VCaP (cell line): Measurements from ENCODE around the gene CLSTN2.

ENCODE experiments used
- H3K27ac ChIP-seq: fragments of 450-650 bp; 2 replicates; pipeline ENCODE4 v1.5.1; 2017
- TF ChIP-seq, protein P1 (sequence below): fragments of 450-650 bp; conservative IDR thresholded peaks from 2 replicates; pipeline ENCODE4 v1.5.1; 2017; ENCODE audit warnings: mild to moderate bottlenecking, moderate library complexity

The CLSTN2 gene

DNA sequence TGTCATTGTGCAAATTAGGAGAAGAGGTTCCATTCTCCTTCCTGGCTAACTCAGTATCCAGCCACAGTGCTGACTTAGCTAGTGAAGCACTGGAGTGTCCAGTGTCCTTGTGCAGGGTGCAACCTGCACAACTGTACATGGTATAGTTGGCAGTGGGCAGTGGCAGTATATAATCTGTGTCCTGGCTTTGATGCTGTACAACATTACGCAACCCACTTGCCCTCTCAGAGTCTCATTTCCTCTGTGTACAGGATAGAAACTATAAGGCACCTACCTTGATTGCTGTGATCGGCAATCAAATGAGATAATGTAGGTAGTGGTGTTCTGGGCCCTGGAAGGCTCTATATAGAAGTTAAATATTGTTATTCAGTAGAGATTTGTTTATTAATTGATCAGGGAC lies 333.6 kb downstream of the CLSTN2 start:
- TF ChIP-seq, protein P1, sequence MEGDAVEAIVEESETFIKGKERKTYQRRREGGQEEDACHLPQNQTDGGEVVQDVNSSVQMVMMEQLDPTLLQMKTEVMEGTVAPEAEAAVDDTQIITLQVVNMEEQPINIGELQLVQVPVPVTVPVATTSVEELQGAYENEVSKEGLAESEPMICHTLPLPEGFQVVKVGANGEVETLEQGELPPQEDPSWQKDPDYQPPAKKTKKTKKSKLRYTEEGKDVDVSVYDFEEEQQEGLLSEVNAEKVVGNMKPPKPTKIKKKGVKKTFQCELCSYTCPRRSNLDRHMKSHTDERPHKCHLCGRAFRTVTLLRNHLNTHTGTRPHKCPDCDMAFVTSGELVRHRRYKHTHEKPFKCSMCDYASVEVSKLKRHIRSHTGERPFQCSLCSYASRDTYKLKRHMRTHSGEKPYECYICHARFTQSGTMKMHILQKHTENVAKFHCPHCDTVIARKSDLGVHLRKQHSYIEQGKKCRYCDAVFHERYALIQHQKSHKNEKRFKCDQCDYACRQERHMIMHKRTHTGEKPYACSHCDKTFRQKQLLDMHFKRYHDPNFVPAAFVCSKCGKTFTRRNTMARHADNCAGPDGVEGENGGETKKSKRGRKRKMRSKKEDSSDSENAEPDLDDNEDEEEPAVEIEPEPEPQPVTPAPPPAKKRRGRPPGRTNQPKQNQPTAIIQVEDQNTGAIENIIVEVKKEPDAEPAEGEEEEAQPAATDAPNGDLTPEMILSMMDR = no peak

DNA sequence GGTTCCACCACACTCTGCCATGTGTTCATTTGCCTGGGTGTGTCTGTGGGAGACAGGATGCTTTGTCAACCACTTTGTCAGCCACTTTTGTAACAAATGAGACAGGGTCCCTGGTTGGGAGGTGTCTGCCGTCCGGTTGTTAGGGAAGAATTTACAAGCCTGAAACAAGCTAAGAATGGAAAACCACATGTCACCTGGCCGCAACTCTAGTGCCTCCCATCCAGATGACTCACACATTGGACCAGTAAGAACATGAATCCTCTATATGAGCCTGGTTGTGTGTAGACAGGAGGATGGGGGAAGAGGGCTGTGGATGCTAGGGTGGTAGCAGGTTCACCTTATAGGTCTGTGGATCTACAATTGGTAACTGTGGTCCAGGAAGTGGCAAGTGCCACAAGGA lies 335.3 kb downstream of the CLSTN2 start:
- TF ChIP-seq, protein P1 = no peak
- H3K27ac ChIP-seq = no peak overlapping the region

More for the DNA sequence above, 333.6 kb downstream of the CLSTN2 start:
- peak overlapping the region; percentile 51 for H3K27ac ChIP-seq

DNA sequence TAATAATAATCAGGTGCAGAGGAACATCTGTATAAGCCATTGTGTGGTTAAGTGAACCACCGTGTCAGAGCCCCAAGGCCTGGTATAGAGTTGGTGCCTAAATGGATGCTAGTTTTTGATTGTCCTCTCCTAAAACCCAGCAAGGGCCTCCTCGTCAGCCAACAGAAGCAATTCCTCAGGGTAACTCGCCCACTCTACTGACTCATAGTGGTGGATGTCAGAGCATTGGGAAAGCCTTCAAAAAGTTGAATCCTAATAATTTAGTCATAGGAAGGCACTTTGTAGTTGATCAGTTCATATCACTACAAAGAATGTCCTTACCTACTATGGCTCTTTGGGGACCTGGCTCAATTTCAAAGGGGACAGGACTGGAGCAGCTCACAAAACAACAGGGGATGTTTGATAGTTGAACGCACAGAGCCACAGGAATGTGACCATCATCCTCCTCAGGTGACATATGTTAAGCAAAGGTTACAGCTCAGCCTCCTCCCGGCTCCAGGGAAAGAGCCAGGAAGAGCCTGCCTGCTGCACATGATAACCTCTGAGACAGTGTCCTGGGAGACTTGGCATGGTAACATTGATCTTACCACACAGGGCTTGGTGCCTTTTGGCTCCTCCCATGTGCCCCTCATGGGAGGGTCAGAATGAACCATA lies 338.7 kb downstream of the CLSTN2 start:
- TF ChIP-seq, protein P1 = no peak
- H3K27ac ChIP-seq = no peak overlapping the region

DNA sequence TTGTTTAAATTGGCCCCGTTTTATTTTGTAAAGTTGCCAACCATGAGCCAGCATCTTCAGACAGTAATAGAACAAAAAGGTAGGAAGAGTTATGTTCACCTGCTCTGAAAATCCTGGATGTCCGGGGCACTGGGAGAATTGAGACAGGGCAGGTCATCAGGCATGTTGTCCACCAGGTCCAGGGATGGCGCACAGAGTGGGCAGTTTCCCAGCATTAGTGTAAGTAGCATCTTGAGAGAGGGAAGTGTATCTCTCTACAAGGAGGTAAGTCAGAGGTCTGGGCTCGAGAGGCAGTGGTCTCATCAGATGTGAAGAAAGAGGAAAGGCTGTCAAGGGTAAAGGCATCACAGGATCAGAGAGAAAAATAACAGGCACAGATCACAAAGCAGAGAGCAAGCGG lies 339.4 kb downstream of the CLSTN2 start:
- H3K27ac ChIP-seq = no peak overlapping the region
- TF ChIP-seq, protein P1 = no peak

DNA sequence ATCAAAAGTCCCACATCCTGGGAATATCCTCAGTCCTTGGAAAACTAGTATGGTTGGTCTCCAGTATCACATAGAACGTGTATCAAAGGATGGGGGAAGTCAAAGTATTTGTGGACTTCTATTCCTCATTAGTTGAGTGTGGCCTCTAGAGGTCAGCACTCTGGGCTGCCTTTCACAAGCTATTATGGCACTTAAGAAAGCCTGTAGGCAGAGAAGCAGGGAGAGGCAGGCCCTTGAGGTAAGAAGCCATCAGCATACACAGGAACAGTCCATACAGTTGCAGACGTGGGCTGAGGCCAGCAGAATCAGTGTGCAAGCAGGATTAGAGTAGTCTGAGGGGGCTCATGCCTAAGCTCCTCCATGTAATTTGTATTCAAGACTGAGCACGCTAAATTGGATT lies 341.7 kb downstream of the CLSTN2 start:
- H3K27ac ChIP-seq = no peak overlapping the region
- TF ChIP-seq, protein P1 = peak; percentile 40; the same call in 1 of the 2 replicates

DNA sequence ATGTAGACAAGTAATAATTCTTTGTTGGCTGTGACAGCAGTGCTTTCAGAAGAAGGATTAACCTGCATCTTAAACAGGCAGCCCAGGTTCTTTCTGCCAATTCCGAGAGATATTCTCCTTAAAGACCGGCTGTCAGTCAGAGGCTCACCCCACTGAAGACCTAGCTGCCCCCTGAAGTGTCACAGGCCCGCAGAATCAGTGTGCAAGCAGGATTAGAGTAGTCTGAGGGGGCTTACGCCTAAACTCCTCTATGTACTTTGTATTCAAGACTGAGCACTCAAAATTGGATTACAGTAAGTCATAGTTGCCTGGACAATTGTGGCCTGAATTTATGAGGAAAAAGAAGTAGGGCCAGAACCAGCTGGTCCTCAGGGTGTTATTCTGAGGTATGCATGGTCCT lies 342.9 kb downstream of the CLSTN2 start:
- TF ChIP-seq, protein P1 = no peak
- H3K27ac ChIP-seq = no peak overlapping the region

DNA sequence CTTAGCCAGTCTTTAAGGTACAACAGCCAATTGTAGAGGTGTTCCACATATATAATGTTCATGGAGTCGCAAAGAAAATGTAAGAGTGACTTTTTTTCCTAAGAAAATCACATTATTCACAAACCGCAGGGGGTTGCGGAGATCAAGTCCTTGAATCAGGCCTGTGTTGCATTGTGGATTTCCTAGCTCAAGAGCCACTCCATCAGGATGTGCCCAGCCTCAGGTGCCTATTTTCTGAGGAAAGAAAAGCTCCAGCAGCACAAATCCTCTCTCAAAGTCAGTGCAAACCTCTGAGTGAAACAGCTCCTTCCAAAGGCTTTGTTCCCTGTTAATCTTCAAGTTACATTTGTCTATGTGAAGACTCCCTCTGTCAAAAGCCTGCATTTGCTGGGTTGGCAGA lies 349.4 kb downstream of the CLSTN2 start:
- no peak overlapping the region for H3K27ac ChIP-seq
- TF ChIP-seq, protein P1 = no peak
